Spleen (tissue), 7 donors: ENCODE data around the gene GET4.

ENCODE experiments used
- POLR2AphosphoS5 ChIP-seq, 3 donors: sonication (generic); formaldehyde crosslinking; IDR thresholded peaks; one replicate each; pipeline ENCODE4 v1.5.1; 2017; ENCODE audit warnings: antibody characterized with exemption in 3 of 3
- TF ChIP-seq, protein P1 (sequence below), 11 experiments: fragments of 200-600 bp in 7 of 11; fragments of 450-650 bp in 4 of 11; sonication (generic) in 4 of 11; IDR thresholded peaks in 8 of 11; conservative IDR thresholded peaks in 3 of 11; 1 replicate in 7 of 11; 2 replicates in 4 of 11; pipeline versions ENCODE4 v1.4.0 to v1.8.0; 2016 to 2021; ENCODE audit warnings: antibody characterized with exemption in 11 of 11, inconsistent platforms in 4 of 11, mild to moderate bottlenecking in 1 of 11
- donor health status: DM: no; HTN: no; CAD: no; lungs with moderate emphysema.
- donor health status: DM: no; HTN: no; CAD: no.
- donor health status: DM: no; HTN: no; CAD: no.

DNA sequence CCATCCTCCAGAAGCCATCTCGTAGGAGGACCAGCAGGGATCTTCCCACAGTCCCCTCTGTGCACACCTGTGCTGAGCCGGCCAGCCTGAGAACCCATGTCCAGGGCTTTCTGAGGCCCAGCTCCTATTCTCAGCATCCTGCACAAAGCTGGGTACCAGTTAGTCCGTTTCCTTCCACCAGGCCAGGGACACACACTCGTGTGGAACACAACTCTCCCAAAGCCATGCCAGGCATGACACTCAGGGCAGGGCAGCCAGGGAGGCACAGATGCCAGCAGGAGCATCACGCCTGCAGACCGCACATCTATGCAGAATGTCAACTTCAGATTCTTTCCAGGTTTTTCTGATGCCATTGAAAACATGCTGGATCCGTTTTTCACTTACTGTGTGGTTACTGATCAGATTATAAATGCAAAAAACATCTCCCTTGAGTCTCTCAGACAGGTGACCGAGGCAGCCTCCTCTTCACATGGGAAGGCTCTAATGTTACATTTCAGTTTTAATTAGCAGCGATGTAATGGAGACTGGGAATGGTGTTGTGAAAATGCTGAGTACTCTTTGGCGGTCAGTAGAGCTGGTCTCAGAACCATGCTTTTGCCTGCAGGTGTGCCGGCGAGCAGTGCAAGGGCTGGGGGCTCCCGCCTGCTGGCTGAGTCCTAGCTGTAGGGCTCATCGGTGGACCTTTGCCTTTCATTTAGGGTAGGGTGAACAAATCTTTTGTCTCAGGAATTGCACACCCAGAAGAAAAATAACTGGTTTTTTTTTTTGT lies 47.4 kb upstream of the GET4 start:
- TF ChIP-seq, protein P1, sequence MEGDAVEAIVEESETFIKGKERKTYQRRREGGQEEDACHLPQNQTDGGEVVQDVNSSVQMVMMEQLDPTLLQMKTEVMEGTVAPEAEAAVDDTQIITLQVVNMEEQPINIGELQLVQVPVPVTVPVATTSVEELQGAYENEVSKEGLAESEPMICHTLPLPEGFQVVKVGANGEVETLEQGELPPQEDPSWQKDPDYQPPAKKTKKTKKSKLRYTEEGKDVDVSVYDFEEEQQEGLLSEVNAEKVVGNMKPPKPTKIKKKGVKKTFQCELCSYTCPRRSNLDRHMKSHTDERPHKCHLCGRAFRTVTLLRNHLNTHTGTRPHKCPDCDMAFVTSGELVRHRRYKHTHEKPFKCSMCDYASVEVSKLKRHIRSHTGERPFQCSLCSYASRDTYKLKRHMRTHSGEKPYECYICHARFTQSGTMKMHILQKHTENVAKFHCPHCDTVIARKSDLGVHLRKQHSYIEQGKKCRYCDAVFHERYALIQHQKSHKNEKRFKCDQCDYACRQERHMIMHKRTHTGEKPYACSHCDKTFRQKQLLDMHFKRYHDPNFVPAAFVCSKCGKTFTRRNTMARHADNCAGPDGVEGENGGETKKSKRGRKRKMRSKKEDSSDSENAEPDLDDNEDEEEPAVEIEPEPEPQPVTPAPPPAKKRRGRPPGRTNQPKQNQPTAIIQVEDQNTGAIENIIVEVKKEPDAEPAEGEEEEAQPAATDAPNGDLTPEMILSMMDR (IDR thresholded peaks at IDR 0.05 in 8 of 11, conservative IDR thresholded peaks at IDR 0.05 in 3 of 11): no peak
- TF ChIP-seq POLR2AphosphoS5 (IDR thresholded peaks at IDR 0.05): no peak
